Left lung (tissue), 10 donors: Measurements from ENCODE around the gene STX17. TPM values are rescaled to one million over a fixed set of nuclear protein-coding genes. Genes with fewer than 3 reads are reported as not detected.

Source experiments
- ATAC-seq: fragments of 200-7000 bp; cut with Tn5 transposase; one replicate; pipeline ENCODE4 v1.9.1; 2020; ENCODE audit warnings: moderate library complexity
- DNase-seq, 4 donors: peaks; one replicate each; pipeline ENCODE4 v3.0.0-alpha.2; 2013 to 2020
- H3K27ac ChIP-seq, 2 donors: fragments of 200-600 bp; sonication (generic) in 1 of 2; one replicate each; pipeline versions ENCODE4 v1.5.0 to v1.8.0; 2020 to 2021
- H3K27me3 ChIP-seq, 2 donors: fragments of 200-600 bp; sonication (generic) in 1 of 2; one replicate each; pipeline versions ENCODE4 v1.5.0 to v1.8.0; 2020 to 2021
- H3K36me3 ChIP-seq, 2 donors: fragments of 200-600 bp; sonication (generic) in 1 of 2; one replicate each; pipeline versions ENCODE4 v1.5.0 to v1.8.0; 2020 to 2021
- H3K4me1 ChIP-seq, 2 donors: fragments of 200-600 bp; one replicate each; pipeline ENCODE4 v1.8.0; 2021
- H3K4me3 ChIP-seq, 2 donors: fragments of 200-600 bp; sonication (generic) in 1 of 2; one replicate each; pipeline versions ENCODE4 v1.5.0 to v1.8.0; 2020 to 2021; ENCODE audit warnings: mild to moderate bottlenecking in 1 of 2
- H3K9me3 ChIP-seq, 2 donors: fragments of 200-600 bp; sonication (generic) in 1 of 2; one replicate each; pipeline versions ENCODE4 v1.5.0 to v1.8.0; 2020 to 2021
- intact Hi-C, 2 donors: fragments of 100-400 bp; cut with DNase I; formaldehyde crosslinking; loops; one replicate each; pipeline versions ENCODE4 v1.11.2 to v1.14.2; 2022
- polyA plus RNA-seq, 6 donors: library from polyadenylated mRNA; unstranded; fragments of 120-200 nt; gene quantifications; one replicate each; pipeline ENCODE4 v1.2.1, GENCODE V29; 2013; ENCODE audit not compliant: insufficient read length in 6 of 6
- total RNA-seq, 2 donors: library from RNA; stranded (reverse); fragmentation: NEBNext Ultra II Directional; extraction: Animal tissue kit (Norgen Biotek cat#: 25700); gene quantifications; one replicate each; pipeline ENCODE4 v1.2.1, GENCODE V29; 2021
- TF ChIP-seq, protein P1 (sequence below), 2 donors: fragments of 200-600 bp; sonication (generic) in 1 of 2; IDR thresholded peaks; one replicate each; pipeline versions ENCODE4 v1.5.0 to v1.8.0; 2021; ENCODE audit warnings: antibody characterized with exemption in 2 of 2
- donor health status: DM: no; HTN: yes; CAD: no.
- donor health status: DM: no; HTN: no; CAD: no.

Gene STX17
- total and polyA plus RNA-seq, 8 donors: 34.3 to 47.9 (median 37.7) TPM

DNA sequence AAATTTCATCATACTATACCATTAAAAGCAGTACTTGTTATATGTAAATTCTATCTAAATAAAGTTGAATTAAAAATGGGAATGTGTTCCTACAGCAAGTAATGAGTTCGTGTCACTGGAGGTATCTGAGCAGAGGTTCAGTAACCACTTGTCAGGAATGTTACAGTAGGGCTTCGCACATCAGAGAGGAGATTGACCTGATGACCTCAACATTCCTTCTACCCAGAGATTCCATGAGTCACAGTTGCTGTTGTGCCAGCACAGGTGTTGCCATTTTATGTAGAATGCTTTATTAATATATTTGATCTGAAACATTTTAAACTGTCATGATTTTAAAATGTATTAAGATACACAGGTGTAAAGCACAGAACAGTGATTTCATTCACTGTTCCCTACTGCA lies 60.3 kb downstream of the STX17 start:
- H3K4me3 ChIP-seq: no peak overlapping the region
- ATAC-seq: peak; percentile 71

DNA sequence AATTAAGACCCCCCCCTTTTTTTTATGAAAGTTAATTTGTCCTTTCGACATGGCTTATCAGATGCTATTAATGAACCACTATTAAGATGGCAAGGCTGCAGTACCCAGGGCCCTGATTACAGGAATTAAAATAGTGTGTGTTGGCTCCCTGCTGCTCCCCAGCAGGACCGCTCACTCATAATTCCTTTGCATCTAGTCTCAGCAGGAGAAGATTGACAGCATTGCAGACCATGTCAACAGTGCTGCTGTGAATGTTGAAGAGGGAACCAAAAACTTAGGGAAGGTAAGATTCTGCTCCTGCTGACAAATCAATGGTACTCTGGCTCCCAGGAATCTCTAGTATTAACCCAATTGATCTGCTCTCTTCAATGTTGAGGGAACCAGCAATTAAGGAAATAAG lies 61.0 kb downstream of the STX17 start:
- Histone ChIP-seq H3K9me3 (no peaks in the 10 kb centered on the region), H3K27ac (no peak overlapping the region), H3K4me1 (peaks cover 0 to 2% of the 10 kb centered on the region in 2 donors), H3K4me3 (no peak overlapping the region), H3K27me3 (no peaks in the 10 kb centered on the region), H3K36me3 (peaks cover 0 to 30% of the 10 kb centered on the region in 2 donors)
- DNase-seq: no peak
- TF ChIP-seq, protein P1, sequence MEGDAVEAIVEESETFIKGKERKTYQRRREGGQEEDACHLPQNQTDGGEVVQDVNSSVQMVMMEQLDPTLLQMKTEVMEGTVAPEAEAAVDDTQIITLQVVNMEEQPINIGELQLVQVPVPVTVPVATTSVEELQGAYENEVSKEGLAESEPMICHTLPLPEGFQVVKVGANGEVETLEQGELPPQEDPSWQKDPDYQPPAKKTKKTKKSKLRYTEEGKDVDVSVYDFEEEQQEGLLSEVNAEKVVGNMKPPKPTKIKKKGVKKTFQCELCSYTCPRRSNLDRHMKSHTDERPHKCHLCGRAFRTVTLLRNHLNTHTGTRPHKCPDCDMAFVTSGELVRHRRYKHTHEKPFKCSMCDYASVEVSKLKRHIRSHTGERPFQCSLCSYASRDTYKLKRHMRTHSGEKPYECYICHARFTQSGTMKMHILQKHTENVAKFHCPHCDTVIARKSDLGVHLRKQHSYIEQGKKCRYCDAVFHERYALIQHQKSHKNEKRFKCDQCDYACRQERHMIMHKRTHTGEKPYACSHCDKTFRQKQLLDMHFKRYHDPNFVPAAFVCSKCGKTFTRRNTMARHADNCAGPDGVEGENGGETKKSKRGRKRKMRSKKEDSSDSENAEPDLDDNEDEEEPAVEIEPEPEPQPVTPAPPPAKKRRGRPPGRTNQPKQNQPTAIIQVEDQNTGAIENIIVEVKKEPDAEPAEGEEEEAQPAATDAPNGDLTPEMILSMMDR (IDR thresholded peaks at IDR 0.05): no peak
- intact Hi-C loops: no loop called here
- ATAC-seq: no peak

More for the DNA sequence above, 60.3 kb downstream of the STX17 start:
- Histone ChIP-seq H3K27me3 (no peaks in the 10 kb centered on the region), H3K9me3 (no peaks in the 10 kb centered on the region), H3K36me3 (peaks cover 0 to 34% of the 10 kb centered on the region in 2 donors), H3K27ac (no peak overlapping the region), H3K4me1 (no peaks in the 10 kb centered on the region)
- TF ChIP-seq, protein P1 (IDR thresholded peaks at IDR 0.05): no peak
- intact Hi-C loops: no loop called here
- DNase-seq: no peak

DNA sequence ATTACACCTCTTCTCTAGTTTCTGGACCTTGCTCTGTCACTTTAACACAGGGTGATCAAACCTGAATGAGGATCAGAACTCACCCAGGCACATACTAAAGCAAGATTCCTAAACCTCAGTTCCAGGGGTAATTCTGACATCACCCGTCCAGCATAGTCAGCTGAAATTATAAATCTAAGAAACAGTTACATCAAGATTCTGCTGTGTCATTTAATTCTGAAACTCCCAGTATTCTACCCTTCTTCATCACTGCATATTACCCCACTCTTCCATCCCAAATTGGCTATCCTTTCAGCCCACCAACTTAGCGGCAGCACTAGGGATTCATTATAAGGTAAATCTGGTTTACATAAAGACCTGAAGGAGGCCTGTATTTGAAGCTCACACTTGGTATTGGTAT lies 64.0 kb downstream of the STX17 start:
- intact Hi-C loops: no loop called here
- Histone ChIP-seq H3K9me3 (no peaks in the 10 kb centered on the region), H3K36me3 (peaks cover 0 to 30% of the 10 kb centered on the region in 2 donors), H3K27me3 (no peaks in the 10 kb centered on the region), H3K27ac (no peak overlapping the region), H3K4me3 (no peak overlapping the region), H3K4me1 (peaks cover 0 to 5% of the 10 kb centered on the region in 2 donors)
- ATAC-seq (no peak), DNase-seq (no peak)
- TF ChIP-seq, protein P1 (IDR thresholded peaks at IDR 0.05): no peak

DNA sequence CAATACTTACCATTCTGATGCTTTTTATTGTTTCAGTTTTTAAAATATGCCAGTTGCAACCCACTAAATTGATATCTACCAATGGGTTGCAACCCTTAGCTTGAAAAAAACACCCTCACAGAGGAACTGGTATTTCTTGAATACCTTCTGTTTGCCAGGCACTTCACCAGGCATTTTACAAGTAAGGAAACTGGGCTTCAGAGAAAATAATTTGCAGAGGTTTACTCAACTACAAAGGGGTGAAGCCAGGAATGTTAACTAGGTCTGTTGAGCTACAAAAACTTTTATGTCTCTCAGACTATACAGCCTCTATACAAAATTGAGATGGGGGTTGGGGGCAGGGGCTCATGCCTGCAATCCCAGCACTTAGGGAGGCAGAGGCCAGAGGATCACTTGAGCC lies 65.0 kb downstream of the STX17 start:
- Histone ChIP-seq H3K36me3 (peaks cover 0 to 30% of the 10 kb centered on the region in 2 donors), H3K27ac (no peak overlapping the region), H3K4me3 (no peak overlapping the region), H3K27me3 (no peaks in the 10 kb centered on the region), H3K9me3 (no peaks in the 10 kb centered on the region), H3K4me1 (peaks cover 0 to 5% of the 10 kb centered on the region in 2 donors)
- intact Hi-C loops: no loop called here
- TF ChIP-seq, protein P1 (IDR thresholded peaks at IDR 0.05): no peak
- DNase-seq: peak in 2 of 4 donors; percentile 14 to 50
- ATAC-seq: peak; percentile 69

DNA sequence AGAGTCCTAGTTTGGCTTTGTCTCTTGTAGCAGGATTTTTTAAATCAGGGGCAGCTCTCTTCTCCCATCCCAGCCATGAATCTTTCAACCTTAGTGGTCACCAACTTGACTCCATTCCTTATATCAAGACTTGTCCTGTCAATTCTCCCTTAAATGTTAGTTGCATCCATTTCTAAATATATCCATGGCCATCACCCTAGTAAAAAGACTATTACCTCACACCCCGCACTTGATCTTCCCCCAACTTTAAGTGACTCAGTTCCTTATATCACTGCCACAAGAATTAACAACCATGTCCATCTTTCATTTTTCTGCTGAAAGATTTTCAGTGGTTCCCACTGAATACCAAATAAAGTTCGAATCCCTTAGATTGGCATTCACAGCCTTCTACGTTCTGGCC lies 67.0 kb downstream of the STX17 start:
- Histone ChIP-seq H3K9me3 (no peaks in the 10 kb centered on the region), H3K27me3 (no peaks in the 10 kb centered on the region), H3K4me3 (no peak overlapping the region), H3K36me3 (peaks cover 0 to 19% of the 10 kb centered on the region in 2 donors), H3K4me1 (peaks cover 0 to 5% of the 10 kb centered on the region in 2 donors), H3K27ac (no peak overlapping the region)
- no peak for DNase-seq
- no peak for ATAC-seq
- intact Hi-C loops: no loop called here
- TF ChIP-seq, protein P1 (IDR thresholded peaks at IDR 0.05): no peak
